C4-2B (cell line): ENCODE data around the gene EEIG1.

Experiments used
- ZFX ChIP-seq: fragments of 450-650 bp; IDR thresholded peaks from 2 replicates; pipeline ENCODE4 v1.6.1; 2017
- TF ChIP-seq, protein P1 (sequence below): fragments of 450-650 bp; conservative IDR thresholded peaks from 2 replicates; pipeline ENCODE4 v1.5.1; 2017; ENCODE audit warnings: mild to moderate bottlenecking

GRCh38 chr9:128009639-128010038, 28.9 kb upstream of the EEIG1 start:
- TF ChIP-seq, protein P1, sequence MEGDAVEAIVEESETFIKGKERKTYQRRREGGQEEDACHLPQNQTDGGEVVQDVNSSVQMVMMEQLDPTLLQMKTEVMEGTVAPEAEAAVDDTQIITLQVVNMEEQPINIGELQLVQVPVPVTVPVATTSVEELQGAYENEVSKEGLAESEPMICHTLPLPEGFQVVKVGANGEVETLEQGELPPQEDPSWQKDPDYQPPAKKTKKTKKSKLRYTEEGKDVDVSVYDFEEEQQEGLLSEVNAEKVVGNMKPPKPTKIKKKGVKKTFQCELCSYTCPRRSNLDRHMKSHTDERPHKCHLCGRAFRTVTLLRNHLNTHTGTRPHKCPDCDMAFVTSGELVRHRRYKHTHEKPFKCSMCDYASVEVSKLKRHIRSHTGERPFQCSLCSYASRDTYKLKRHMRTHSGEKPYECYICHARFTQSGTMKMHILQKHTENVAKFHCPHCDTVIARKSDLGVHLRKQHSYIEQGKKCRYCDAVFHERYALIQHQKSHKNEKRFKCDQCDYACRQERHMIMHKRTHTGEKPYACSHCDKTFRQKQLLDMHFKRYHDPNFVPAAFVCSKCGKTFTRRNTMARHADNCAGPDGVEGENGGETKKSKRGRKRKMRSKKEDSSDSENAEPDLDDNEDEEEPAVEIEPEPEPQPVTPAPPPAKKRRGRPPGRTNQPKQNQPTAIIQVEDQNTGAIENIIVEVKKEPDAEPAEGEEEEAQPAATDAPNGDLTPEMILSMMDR, result no peak
- TF ChIP-seq ZFX, result no peak
